GM12801 (cell line): ENCODE measurements around the gene SEL1L2.

Experiments used
- CTCF ChIP-seq: IDR thresholded peaks from one replicate; pipeline ENCODE4 v1.5.1; 2011; ENCODE audit warnings: control low read depth; ENCODE audit not compliant: insufficient read length; ENCODE audit errors: extremely low read depth

Gene SEL1L2

GRCh38 chr20:13928901-13929300 lies 61.5 kb downstream of the SEL1L2 start:
- no peak for TF ChIP-seq CTCF

GRCh38 chr20:13927171-13927570 lies 63.2 kb downstream of the SEL1L2 start:
- TF ChIP-seq CTCF: no peak

- TF ChIP-seq CTCF: no peak
Observed at GRCh38 chr20:13922241-13922640, 68.2 kb downstream of the SEL1L2 start.

GRCh38 chr20:13915284-13915683 lies 75.1 kb downstream of the SEL1L2 start:
- no peak for TF ChIP-seq CTCF

- TF ChIP-seq CTCF: no peak
Observed at GRCh38 chr20:13913572-13913971, 76.8 kb downstream of the SEL1L2 start.

GRCh38 chr20:13913131-13913530 lies 77.3 kb downstream of the SEL1L2 start:
- no peak for TF ChIP-seq CTCF

GRCh38 chr20:13910492-13910891 lies 79.9 kb downstream of the SEL1L2 start:
- no peak for TF ChIP-seq CTCF

- TF ChIP-seq CTCF: no peak
Observed at GRCh38 chr20:13909067-13909466, 81.3 kb downstream of the SEL1L2 start.
